ENCODE data around the gene BRF1.

Gene BRF1

DNA sequence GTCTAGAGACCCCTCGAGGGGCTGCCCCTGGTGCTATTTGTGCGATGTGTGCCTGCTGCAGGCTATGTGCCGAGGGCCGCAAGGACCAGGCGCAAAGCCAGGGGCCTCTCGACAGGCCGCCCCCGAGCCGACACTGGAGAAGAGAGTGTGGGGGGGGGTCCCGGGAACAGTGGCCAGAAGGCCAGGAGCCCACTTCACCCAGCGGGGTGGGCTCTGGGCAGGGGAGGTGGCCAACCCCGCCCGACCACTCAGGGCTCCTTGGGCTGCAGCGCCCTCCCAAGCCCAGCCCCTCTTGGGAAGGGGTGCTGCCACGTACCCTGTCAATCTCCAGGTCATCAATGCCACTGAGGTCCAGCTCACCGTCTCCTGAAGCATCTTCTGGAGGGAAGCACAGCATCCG is 81.0 kb downstream of the BRF1 start:
- DNase-seq (ENCODE audit: low spot score), result no peak
- no peak for TF ChIP-seq CTCF (IDR thresholded peaks at IDR 0.05; ENCODE audit: extremely low read depth, missing control alignments)

DNA sequence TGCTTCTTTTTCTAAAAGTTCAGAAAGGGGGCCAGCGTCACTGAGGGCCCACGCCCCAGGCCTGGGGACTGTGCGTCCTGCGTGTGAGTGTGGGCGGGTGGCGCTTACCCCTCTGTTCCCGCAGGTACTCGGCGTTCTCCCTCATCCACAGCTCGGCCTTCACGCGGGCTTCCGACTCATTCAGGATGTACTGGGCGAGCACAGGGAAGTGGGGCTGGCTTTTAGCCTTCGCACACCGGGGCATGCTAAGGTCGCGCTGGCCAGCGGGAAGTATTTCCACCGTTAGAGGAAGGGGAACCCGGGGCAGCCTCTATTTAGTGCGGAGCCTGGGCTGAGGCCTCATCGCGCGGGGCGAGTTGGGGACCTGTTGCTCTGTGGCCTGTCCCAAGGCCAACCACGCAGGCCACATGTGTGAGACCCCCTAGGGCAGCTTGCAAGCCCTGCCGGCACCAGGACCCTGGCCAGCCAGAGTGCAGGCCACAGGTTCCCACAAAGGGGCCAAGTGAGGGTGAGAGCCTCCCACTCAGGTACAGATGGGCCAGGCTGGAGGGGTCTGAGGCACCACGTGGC is 81.7 kb downstream of the BRF1 start:
- no peak for TF ChIP-seq CTCF (IDR thresholded peaks at IDR 0.05; ENCODE audit: extremely low read depth, missing control alignments)

GRCh38 chr14:105218611-105219010 is 82.2 kb downstream of the BRF1 start:
- TF ChIP-seq CTCF (IDR thresholded peaks at IDR 0.05; ENCODE audit: extremely low read depth, missing control alignments), result no peak
- DNase-seq (ENCODE audit: low spot score), result no peak

More for the DNA sequence above, 81.7 kb downstream of the BRF1 start:
- no peak for DNase-seq (ENCODE audit: low spot score)

GRCh38 chr14:105217774-105218173 is 83.0 kb downstream of the BRF1 start:
- TF ChIP-seq CTCF (IDR thresholded peaks at IDR 0.05; ENCODE audit: extremely low read depth, missing control alignments), result no peak
- no peak for DNase-seq (ENCODE audit: low spot score)

DNA sequence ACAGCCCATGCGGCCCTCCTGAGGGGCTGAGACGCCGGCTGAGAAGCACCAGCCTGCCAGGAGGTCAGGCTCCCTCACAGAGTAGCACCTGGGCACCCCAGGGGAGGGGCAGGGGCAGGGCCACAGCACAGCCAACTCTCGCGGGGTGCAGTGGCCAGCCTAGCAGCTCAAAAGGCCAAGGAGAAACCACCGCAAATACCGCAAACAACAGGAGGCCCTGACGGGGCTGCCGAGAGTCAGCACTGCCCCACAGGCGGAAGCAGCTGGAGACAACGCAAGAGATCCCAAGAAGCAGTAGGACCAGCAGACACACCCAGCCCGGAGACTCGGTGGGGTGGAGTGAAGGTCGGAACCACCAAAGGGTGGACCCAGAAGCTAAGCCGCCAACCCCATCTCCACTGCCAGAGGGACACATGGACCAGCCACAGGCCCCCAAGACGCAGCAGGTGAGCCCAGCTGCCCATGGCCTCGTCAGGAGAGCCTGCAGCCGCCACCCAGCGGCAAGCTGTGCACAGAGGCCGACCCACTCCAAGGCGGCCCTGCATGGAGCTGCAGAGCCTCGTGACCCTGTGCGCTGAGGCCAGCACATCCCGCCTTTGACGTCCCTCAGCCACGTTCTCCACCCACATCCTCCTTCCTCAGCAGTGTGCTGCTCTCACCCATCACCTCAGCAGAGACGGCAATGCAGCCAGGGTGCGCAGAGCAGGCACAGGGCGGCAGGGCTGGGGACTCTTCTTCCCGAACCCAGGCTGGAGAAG is 84.1 kb downstream of the BRF1 start:
- DNase-seq (ENCODE audit: low spot score), result no peak
- no peak for TF ChIP-seq CTCF (IDR thresholded peaks at IDR 0.05; ENCODE audit: extremely low read depth, missing control alignments)

- no peak for DNase-seq (ENCODE audit: low spot score)
- no peak for TF ChIP-seq CTCF (IDR thresholded peaks at IDR 0.05; ENCODE audit: extremely low read depth, missing control alignments)
Observed at GRCh38 chr14:105215602-105216001, 85.2 kb downstream of the BRF1 start.

- TF ChIP-seq CTCF (IDR thresholded peaks at IDR 0.05; ENCODE audit: extremely low read depth, missing control alignments), result no peak
- no peak for DNase-seq (ENCODE audit: low spot score)
Observed at GRCh38 chr14:105214324-105214915, 86.4 kb downstream of the BRF1 start.
